ENCODE data around the gene TMEM266.

TMEM266 gene

GRCh38 chr15:76206325-76206976 is 146.7 kb downstream of the TMEM266 start:
- no peak for DNase-seq

GRCh38 chr15:76208084-76208785 is 148.4 kb downstream of the TMEM266 start:
- DNase-seq: no peak

- no peak for DNase-seq
These were observed 149.1 kb downstream of the TMEM266 start for GRCh38 chr15:76208786-76209424.

DNA sequence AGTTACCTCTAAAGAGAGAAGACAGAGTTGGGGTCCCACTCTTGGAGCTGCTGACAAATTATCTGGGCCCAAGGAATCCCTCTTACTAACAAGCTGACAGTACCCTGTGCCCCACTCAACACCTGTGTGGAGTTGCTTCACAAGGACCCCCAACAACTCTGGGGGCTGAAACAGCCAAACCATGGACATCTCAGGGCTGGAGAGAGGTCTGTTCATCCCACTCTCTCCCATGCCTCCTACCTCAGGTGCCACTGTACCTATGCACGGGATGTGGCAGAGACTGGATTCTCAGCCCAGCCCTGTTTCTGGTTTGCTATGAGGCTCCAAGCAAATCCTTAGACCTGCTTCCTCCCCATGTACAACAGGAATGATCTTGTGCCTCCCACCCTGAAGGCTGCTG is 149.7 kb downstream of the TMEM266 start:
- no peak for DNase-seq

DNA sequence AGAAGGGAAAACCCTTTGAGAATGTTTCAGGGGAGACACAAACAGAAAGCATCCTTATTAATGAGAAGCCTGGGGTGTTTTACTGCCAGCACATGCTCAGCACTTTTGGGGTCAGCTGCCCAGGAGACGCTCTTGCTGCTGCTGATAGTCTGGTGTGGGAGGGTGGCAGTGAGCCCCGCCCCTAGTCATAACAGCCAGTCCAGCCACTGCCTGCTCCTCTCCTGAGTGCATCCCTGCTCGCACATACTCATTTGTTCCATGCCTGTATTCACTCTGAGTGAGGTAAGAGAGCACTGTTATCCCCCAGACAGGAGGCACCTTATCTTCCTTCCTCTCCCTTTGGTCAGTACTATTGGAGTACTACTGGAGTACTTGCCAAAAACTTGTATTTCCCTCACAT is 150.2 kb downstream of the TMEM266 start:
- no peak for DNase-seq

DNA sequence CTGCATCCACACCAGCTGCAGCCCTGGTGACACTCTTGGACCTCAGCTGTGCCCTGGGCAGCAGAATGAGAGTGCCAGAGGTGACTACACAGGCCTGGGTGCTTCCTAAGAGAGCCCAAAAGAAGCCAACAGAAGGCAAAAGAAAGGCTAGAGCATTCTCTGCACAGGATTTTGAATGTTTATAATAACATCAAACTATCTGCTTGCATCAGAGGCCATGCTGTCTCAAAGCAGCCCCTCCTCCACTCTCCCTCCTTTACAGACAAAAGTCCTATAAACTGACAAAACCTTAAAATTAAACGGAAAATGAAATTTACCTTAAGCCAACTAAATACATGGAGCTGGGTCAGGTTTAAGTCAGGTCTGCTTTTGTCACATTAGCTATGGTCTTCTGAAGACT is 155.8 kb downstream of the TMEM266 start:
- no peak for DNase-seq

- DNase-seq: no peak
These were observed 157.5 kb downstream of the TMEM266 start for GRCh38 chr15:76217029-76217881.

DNA sequence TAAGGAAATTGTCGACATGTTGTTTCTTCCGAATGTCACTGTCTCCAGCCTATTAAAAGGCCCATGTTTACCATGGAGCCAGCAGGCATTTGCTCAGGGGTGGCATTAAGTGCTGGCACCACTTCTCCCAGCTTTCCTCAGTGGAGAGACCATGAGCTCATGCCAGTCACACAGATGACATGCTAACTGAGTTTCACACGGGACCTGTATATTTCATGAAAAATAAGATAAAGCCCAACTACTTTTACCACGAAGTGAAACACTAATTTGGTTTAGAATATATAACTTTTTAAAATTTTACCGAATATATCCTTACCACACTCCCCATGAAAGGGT is 158.1 kb downstream of the TMEM266 start:
- DNase-seq: no peak

- no peak for DNase-seq
These were observed 161.4 kb downstream of the TMEM266 start for GRCh38 chr15:76221085-76221767.

DNA sequence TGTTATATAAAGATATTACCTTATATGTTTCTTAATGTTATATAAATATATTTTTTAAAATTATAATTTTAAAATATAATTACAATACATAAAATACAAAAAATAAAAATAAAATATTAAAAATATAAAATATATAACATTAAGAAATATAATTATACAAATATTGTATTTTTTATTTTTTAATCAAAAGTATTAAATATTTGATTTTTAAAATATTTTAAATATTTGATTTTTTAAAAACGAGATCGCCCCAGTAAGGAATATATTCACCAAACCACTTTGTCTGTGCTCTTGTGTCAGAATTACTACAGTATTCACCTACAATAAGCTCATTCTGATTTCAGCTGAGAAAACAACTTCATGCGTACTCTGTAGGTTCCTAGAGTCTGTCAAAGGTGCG is 162.4 kb downstream of the TMEM266 start:
- no peak for DNase-seq

DNA sequence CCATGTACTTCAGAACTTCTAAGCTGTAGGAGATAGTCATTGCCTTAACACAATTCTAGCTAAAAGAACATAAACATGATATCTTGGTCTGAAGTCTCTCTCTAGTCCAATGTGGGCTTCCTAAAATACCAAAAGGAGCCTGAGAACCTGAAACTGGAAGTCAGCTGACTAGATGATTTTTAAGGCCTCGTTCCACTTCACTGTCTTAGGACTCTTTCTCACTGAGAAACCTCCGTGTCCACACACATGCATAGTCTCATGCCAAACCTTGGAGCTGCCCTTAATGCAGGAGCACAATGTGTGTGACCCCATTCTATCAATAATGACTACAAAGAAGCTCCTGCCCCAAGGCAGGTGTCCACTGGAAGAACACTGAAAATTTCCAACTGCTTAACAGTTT is 163.7 kb downstream of the TMEM266 start:
- no peak for DNase-seq

DNA sequence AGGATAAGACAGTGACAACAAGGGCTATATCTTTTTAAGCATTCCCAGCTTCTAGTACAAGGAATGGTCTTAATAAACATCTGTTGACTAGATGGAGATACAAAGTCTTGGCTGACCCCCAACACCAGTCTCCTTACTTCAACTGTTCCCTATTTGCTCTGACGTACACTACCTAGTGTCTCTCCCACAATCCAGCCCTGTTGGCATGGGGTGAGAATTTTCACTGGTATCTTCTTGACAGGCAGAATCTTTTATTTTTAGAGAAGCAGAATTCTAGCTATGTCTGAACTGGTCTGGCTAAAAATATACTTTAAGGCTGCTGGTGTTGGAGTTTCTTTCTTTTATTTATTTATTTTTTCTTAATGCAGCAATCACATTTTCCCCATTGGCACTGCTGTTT is 169.5 kb downstream of the TMEM266 start:
- no peak for DNase-seq

GRCh38 chr15:76233921-76234320 is 174.1 kb downstream of the TMEM266 start:
- DNase-seq: no peak

DNA sequence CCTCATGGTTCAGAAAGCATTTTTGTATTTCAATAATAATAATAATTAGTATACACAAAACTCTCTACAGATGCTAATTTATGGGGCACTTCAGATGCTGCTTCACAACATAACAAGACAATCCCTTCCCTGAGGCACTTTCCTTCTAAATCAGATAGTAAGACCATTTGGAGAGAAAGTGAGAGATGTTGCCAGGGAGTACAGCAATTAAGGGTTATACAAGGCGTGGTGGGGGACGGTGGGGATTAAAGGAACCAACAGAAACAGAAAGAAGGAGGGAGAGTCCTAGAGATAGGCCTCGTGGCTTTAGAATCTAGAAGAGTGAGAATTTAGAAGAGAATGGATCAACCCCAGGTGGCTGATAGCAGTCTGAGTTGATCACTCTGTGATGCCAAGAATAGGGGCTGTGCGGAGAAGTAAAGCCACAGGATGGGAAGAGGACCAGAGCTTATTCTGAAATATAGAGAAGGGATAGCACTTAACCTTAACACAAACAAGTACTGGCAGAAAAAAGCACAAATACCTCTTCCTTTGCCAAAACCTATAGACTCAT is 174.6 kb downstream of the TMEM266 start:
- DNase-seq: no peak

DNA sequence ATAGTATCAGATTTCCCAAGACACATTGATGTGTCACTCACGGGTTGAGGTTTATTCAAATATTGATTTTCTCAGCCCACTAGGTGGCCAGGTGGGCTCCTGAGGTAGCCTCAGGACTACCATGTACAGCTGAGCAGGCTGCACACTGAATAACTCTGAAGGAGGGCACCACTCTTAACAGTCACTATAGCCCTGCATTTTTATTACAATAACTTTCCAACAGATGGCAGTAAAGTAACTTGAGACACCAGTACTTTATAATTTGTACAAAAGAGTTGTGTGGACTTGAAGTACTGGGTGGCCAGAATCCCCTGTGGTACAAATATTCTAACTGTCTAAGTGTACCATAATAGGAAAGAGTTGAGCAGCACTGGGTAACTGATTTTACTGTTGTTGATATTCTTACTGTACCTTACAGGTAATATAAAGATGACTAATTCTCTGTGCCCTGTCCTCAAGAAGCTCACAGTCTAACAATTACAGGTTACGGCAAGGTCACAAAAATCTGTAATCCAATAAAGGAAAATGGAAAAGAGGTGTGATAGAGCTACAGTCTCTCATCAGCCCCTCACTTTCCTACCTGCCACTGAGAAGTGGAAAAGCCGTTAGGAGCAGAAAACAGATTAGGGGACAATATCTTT is 175.5 kb downstream of the TMEM266 start:
- peak; percentile 49 for DNase-seq

GRCh38 chr15:76236350-76236749 is 176.6 kb downstream of the TMEM266 start:
- no peak for DNase-seq

GRCh38 chr15:76239786-76240185 is 180.0 kb downstream of the TMEM266 start:
- DNase-seq: no peak

DNA sequence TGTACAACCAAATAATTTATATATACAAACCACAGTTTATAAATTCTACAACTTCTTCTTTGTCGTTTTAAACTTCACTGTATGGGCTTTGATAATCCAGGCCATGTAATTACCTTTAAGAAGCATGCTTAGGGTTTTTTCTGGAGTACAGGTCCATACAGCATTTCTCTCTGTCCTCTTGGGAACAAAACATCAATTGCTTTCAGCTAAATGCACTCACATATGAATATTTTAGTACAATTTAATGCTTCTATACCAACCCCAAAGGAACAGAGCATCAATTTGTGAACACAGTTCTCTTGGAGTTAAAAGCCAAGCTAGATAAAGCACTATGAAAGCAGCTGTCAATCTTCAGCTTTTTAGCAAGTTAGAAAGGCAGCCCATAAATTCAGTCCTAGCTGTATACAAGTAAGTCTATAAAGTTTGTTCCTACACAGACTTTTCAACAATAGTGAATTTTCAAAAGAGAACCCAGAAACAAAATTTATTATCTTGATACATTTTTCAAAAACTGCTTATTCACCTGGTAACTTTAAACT is 185.4 kb downstream of the TMEM266 start:
- no peak for DNase-seq

GRCh38 chr15:76251717-76252116 is 191.9 kb downstream of the TMEM266 start:
- DNase-seq: no peak

DNA sequence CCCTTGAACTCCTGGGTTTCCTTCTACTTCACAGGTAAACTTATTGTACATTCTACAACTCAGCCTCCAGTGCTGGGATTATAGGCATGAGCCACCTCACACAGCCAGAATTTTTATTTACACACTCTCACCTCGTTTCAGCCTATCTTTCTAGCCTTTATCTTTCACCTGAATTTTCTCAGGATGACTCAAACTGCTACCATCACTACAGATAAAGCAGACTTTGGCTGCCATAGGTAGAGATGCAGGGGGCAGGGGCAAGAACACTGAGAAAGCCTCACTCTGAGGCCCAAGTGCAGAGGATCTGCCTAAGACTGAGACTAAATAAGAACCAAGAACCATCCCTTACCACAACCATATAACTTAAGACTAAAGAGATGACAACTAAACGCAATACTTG is 192.5 kb downstream of the TMEM266 start:
- no peak for DNase-seq

DNA sequence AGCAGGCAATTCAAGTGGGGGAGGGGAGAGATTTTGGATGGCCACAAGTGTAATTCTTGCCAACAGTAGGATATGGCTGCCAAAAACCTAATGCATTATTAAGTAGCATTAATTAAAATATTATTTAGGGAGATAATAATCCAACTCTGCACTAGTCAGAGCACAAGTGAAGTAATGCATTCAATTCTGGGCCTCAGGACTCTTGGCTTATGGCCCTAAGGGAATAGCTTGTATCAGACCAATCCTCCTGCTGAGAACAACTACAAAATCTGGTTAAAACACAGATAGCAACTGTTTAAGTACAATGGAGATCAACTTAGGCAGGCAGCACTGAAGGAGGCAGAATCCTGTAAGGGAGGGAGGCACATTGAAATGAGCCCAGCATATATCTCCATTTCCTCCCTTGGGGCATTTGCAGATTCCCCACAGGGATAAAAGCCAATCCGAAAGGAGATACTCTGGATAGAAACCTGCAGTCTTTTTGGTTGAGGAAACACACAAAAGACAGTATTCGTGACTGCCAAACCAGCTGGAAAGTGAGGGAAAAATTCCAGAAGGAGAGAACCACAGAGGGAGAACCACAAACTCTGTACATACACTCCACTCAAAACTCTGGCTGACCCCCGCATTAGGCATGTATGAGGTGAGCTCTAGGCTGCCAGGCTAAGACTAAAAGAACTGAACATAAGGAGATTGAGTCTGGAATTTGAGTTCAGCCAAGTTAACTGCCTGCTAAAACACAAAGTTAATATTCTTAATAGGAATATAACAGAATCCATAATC is 194.1 kb downstream of the TMEM266 start:
- no peak for DNase-seq
